T-cell (primary cell): Measurements from ENCODE around the gene NEURL1B. TPM values are rescaled to one million over a fixed set of nuclear protein-coding genes. Genes with fewer than 3 reads are reported as not detected.

Experiments used
- ATAC-seq, 4 experiments: fragments of 200-7000 bp in 3 of 4; fragments of 150-1000 bp in 1 of 4; cut with Tn5 transposase; replicated peaks in 1 of 4; 1 replicate in 3 of 4; 2 replicates in 1 of 4; pipeline ENCODE4 v1.10.0; 2021; ENCODE audit warnings: moderate library complexity in 3 of 4, mild to moderate bottlenecking in 2 of 4, moderate number of reproducible peaks in 1 of 4
- CTCF ChIA-PET, 2 donors: fragments of 300-600 bp; sonication (Branson Sonifier 250); formaldehyde crosslinking; loops; one replicate each; lab custom pipeline; 2022; ENCODE audit warnings: antibody characterized with exemption in 2 of 2; lab: Charles Lee
- POLR2A ChIA-PET, 2 donors: fragments of 300-600 bp; sonication (Branson Sonifier 250); formaldehyde crosslinking; loops; one replicate each; lab custom pipeline; 2022; ENCODE audit warnings: antibody characterized with exemption in 2 of 2; lab: Charles Lee
- DNase-seq, 35 experiments: peaks; one replicate each; pipeline versions ENCODE4 v3.0.0 to v3.0.0-alpha.2; 2013 to 2023
- H3K27ac ChIP-seq: one replicate; pipeline ENCODE4 v1.5.1; 2013; ENCODE audit warnings: low read length
- H3K27me3 ChIP-seq, 2 experiments: replicated peaks in 1 of 2; 1 replicate in 1 of 2; 2 replicates in 1 of 2; pipeline versions ENCODE4 v1.6.1 to v1.7.0; 2013; ENCODE audit warnings: low read length in 1 of 2, mixed read lengths in 1 of 2; ENCODE audit not compliant: control insufficient read depth in 2 of 2, insufficient read depth in 2 of 2; ENCODE audit errors: extremely low read depth in 1 of 2
- H3K36me3 ChIP-seq, 2 donors: 1 replicate in 1 of 2; 2 replicates in 1 of 2; pipeline versions ENCODE4 v1.6.1 to v1.7.0; 2013; ENCODE audit warnings: low read length in 1 of 2; ENCODE audit not compliant: control insufficient read depth in 2 of 2, insufficient read depth in 1 of 2; ENCODE audit errors: extremely low read depth in 1 of 2
- H3K4me1 ChIP-seq, 2 experiments: 1 replicate in 1 of 2; 2 replicates in 1 of 2; pipeline versions ENCODE4 v1.6.1 to v1.7.0; 2013; ENCODE audit warnings: low read length in 2 of 2, mixed read lengths in 1 of 2; ENCODE audit not compliant: insufficient read depth in 2 of 2, control insufficient read depth in 1 of 2; ENCODE audit errors: extremely low read depth in 1 of 2
- H3K4me3 ChIP-seq, 2 donors: 1 replicate in 1 of 2; 2 replicates in 1 of 2; pipeline versions ENCODE4 v1.5.1 to v1.7.0; 2013; ENCODE audit warnings: mild to moderate bottlenecking in 2 of 2, low read length in 1 of 2, moderate library complexity in 1 of 2; ENCODE audit not compliant: control insufficient read depth in 1 of 2; ENCODE audit errors: extremely low read depth in 1 of 2
- H3K9me3 ChIP-seq: 2 replicates; pipeline ENCODE4 v1.7.0; 2013
- H3K27ac Mint-ChIP-seq, 2 donors: one replicate each; pipeline ENCODE4 v1.8.0; 2020 to 2021; ENCODE audit warnings: mild to moderate bottlenecking in 2 of 2, mixed read lengths in 2 of 2
- H3K27me3 Mint-ChIP-seq, 2 donors: one replicate each; pipeline ENCODE4 v1.8.0; 2021 to 2022; ENCODE audit warnings: mixed read lengths in 2 of 2
- H3K36me3 Mint-ChIP-seq: one replicate; pipeline ENCODE4 v1.8.0; 2021; ENCODE audit warnings: mixed read lengths
- H3K4me1 Mint-ChIP-seq, 3 donors: one replicate each; pipeline ENCODE4 v1.8.0; 2020 to 2022; ENCODE audit warnings: mixed read lengths in 3 of 3, mild to moderate bottlenecking in 1 of 3
- H3K4me3 Mint-ChIP-seq, 3 donors: one replicate each; pipeline ENCODE4 v1.8.0; 2020 to 2022; ENCODE audit warnings: mild to moderate bottlenecking in 3 of 3, mixed read lengths in 3 of 3, moderate library complexity in 3 of 3
- H3K9me3 Mint-ChIP-seq, 3 donors: one replicate each; pipeline ENCODE4 v1.8.0; 2020 to 2022; ENCODE audit warnings: mixed read lengths in 3 of 3
- WGBS: methylation state at CpG from one replicate; pipeline ENCODE4 v1.1.5; 2013; ENCODE audit warnings: missing lambda C conversion rate; ENCODE audit not compliant: insufficient coverage; 5-methylcytosine and 5-hydroxymethylcytosine counted together
- total RNA-seq, 35 experiments: library from RNA in 6 of 35; stranded (reverse) in 6 of 35; fragments of 120-200 nt in 1 of 35; gene quantifications; one replicate each; pipeline versions ENCODE4 v1.2.1 to v1.2.4 and lab custom pipeline; 2013 to 2026

NEURL1B gene
- total RNA-seq, 5 donors from 2014 or later (not counting 1 experiment from before 2014, with no cell fraction given), result 0.07 to 0.64 (median 0.20) TPM

DNA sequence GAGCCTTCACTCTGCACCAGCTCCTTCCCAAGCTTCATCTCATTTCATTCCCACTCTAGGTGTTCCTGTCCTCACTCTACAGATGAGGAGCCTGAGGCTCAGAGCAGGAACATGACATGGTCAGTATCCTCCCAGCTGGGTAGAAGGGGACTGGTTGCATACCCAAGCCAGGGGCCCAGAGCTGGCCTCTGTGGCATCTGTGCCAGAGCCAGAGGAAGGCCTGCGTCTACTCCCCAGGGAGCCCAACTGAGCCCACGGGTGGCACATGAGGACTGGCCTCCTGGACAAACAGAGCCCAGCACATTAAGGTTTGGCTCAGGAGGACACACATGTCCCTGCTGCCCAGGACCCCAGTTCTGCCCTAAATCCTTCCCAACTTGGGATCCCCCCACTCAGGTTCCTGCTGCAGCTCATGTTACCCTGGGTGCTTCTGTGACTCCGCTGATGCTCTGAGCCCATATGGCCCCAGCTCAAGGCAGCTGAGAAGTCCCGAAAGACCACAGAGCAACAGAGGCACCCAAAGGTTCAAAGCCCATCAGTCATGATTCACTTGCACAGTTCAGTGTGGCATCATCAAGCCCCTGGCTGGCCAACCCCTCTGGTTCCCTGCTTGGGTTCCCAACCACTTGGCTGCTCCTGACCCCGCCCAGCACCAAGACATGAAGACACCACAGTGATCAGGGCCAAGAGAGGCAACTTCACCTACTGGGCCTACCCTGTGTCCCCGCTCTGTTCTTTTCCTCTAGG is 8.5 kb upstream of the NEURL1B start:
- Histone ChIP-seq H3K4me1 (no peaks in the 10 kb centered on the region), H3K27ac (no peak overlapping the region), H3K36me3 (no peaks in the 10 kb centered on the region), H3K9me3 (no peaks in the 10 kb centered on the region), H3K27me3 (peaks cover 0 to 24% of the 10 kb centered on the region in 2 experiments), H3K4me3 (no peak overlapping the region)
- ChIA-PET CTCF (no interaction called here), POLR2A (no interaction called here)
- Mint-ChIP-seq H3K4me3 (no peak overlapping the region), H3K27me3 (peaks cover 8% of the 10 kb centered on the region in 2 donors), H3K27ac (no peak overlapping the region), H3K36me3 (no peaks in the 10 kb centered on the region), H3K9me3 (no peaks in the 10 kb centered on the region), H3K4me1 (no peaks in the 10 kb centered on the region)
- ATAC-seq (no peak), DNase-seq (no peak)
- 83% methylated on average over 6 of the region's 6 CpGs for WGBS

DNA sequence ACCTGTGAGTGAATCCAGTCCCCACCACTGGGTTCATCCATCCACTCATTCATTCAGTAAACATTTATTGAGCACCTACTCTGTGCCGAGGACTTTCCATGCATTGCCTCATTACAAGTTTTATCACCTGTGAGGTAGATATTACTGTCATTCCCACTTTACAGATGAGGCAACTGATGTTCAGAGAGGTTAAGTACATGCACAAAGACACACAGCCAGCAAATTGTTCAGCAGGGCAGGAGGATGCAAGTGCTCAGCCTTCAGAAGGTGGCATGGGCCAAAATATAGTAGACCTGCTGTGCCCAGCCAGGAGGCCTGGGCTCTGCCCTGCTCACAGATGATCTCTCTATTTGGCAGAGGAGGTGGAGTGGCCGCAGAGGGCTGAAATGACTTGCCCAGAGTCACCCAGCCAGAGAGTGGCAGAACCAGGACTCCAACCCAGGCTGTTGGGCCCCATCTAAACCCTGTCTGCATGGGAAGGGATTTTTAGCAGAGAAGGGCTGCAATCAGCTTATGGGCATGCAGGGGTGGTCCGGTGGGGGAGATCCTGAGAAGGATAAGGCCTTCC is 7.6 kb upstream of the NEURL1B start:
- ATAC-seq (no peak), DNase-seq (no peak)
- Mint-ChIP-seq H3K9me3 (no peaks in the 10 kb centered on the region), H3K4me3 (no peak overlapping the region), H3K4me1 (no peaks in the 10 kb centered on the region), H3K27ac (no peak overlapping the region), H3K27me3 (peaks cover 11 to 15% of the 10 kb centered on the region in 2 donors), H3K36me3 (no peaks in the 10 kb centered on the region)
- ChIA-PET CTCF (no interaction called here), POLR2A (no interaction called here)
- H3K9me3 ChIP-seq, result no peaks in the 10 kb centered on the region
- H3K36me3 ChIP-seq, result no peaks in the 10 kb centered on the region
- H3K4me3 ChIP-seq, result no peak overlapping the region
- H3K27me3 ChIP-seq, result peaks cover 0 to 27% of the 10 kb centered on the region in 2 experiments
- WGBS, result 100% methylated on average over 1 of the region's 3 CpGs
- no peaks in the 10 kb centered on the region for H3K4me1 ChIP-seq
- no peak overlapping the region for H3K27ac ChIP-seq

DNA sequence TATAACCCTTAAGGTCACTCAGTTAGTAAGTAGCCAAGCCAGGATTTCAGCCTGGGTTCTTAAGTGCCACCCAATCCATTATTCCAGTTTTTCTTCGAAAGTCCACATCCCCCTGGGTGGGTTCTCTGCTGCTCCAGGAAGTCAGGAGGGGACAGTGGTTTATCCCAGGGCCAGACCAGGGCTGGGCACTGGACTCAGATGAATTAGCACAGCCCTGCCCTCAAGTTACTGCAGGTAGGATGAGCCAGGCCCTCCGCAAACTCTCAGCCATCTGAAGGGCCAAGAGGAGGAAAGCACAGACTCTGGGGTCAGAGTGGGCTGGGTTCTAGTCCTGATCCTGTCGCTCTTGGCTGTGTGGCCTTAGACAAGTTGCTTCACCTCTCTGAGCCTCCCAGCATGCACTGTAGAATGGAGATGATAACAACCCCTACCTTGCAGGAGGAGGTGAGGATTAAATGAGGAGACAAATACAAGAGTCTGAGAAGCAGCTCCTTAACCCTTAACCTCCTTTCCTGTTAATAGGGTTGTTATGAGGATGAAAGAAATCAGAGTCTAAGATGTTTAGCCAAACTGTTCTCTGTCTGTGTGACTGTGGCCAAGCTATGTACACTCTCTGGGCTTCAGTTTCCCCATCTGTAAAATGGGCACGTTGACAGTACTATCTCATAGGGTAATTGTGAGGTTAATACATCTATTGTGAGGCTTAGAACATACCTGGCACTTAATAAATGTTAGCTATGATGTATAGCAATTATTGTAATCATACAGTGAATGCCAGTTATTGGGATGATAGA is 6.8 kb upstream of the NEURL1B start:
- DNase-seq, result no peak
- no peaks in the 10 kb centered on the region for H3K36me3 ChIP-seq
- no peak overlapping the region for H3K27ac ChIP-seq
- ATAC-seq, result no peak
- no peaks in the 10 kb centered on the region for H3K9me3 Mint-ChIP-seq
- H3K27me3 ChIP-seq, result peaks cover 0 to 29% of the 10 kb centered on the region in 2 experiments
- H3K9me3 ChIP-seq, result no peaks in the 10 kb centered on the region
- no peak overlapping the region for H3K27ac Mint-ChIP-seq
- peaks cover 15 to 18% of the 10 kb centered on the region in 2 donors for H3K27me3 Mint-ChIP-seq
- H3K36me3 Mint-ChIP-seq, result no peaks in the 10 kb centered on the region
- POLR2A ChIA-PET, result no interaction called here
- H3K4me1 ChIP-seq, result no peaks in the 10 kb centered on the region
- CTCF ChIA-PET, result no interaction called here
- WGBS, result 81% methylated on average over 2 of the region's 4 CpGs
- no peaks in the 10 kb centered on the region for H3K4me1 Mint-ChIP-seq
- no peak overlapping the region for H3K4me3 Mint-ChIP-seq
- no peak overlapping the region for H3K4me3 ChIP-seq

DNA sequence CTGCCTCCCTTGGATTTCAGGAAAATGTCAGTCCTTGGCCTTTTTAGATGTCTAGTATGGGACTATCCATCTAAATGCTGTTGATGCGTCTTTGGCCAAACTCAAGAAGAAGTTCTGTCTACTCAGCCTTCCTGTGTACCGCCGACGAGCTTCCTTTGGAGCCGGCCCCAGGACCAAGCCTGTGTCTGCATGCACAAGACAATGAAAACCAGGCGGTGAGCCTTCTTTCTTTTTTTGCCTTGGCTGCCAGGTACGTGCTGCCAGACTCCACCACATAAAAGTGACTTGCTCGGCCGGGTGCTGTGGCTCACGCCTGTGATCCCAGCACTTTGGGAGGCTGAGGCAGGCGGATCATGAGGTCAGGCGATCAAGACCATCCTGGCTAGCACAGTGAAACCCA is 6.0 kb upstream of the NEURL1B start:
- H3K4me3 Mint-ChIP-seq, result no peak overlapping the region
- H3K27ac Mint-ChIP-seq, result no peak overlapping the region
- Histone ChIP-seq H3K27me3 (peaks cover 0 to 32% of the 10 kb centered on the region in 2 experiments), H3K27ac (no peak overlapping the region), H3K36me3 (no peaks in the 10 kb centered on the region), H3K9me3 (no peaks in the 10 kb centered on the region), H3K4me1 (no peaks in the 10 kb centered on the region), H3K4me3 (no peak overlapping the region)
- H3K36me3 Mint-ChIP-seq, result no peaks in the 10 kb centered on the region
- H3K4me1 Mint-ChIP-seq, result peaks cover 0 to under 1% (median 0%) of the 10 kb centered on the region in 3 donors
- CTCF ChIA-PET, result no interaction called here
- DNase-seq (no peak), ATAC-seq (no peak)
- H3K9me3 Mint-ChIP-seq, result no peaks in the 10 kb centered on the region
- 87% methylated on average over 6 of the region's 12 CpGs for WGBS
- POLR2A ChIA-PET, result interaction anchor here in 1 of 2 donors (0.6 kb wide), 1 partner anchor 39 kb away, joined by 7 read pairs; no protein-coding TSS in a partner anchor
- peaks cover 22 to 25% of the 10 kb centered on the region in 2 donors for H3K27me3 Mint-ChIP-seq

DNA sequence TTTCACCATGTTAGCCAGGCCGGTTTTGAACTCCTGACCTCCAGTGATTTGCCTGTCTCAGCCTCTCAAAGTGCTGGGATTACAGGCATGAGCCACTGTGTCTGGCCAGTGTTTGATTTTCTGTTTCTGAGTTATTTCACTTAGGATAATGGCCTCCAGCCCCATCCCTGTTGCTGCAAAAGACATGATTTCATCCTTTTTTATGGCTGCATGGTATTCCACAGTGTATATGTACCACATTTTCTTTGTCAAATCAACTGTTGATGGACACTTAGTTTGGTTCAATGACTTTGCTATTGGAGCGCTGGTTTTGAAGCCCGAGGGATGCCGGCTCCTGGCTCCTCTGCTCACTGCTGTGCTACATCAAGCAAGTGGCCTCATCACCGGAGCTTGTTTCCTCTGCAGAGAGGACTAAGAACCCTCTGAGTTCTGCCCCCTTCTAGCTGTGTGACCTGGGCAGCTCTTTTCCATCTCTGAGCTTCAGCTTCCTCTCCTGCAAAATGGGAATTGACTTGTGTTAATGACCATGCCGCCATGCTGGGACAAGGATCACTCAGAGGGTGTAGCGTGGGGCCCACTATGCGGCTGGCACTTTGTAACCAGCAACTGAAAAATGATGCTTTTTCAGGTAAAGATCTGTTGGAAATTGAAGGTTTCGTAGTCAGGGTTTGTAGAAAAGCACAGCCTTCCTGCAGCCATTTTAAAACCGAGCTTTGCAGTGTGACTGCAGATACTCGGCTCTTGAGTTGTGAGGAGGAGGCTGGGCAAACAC is 4.6 kb upstream of the NEURL1B start:
- Histone ChIP-seq H3K4me3 (no peak overlapping the region), H3K27ac (no peak overlapping the region), H3K27me3 (peaks cover 0 to 33% of the 10 kb centered on the region in 2 experiments), H3K36me3 (no peaks in the 10 kb centered on the region), H3K4me1 (peaks cover 3 to 7% of the 10 kb centered on the region in 2 experiments), H3K9me3 (no peaks in the 10 kb centered on the region)
- H3K36me3 Mint-ChIP-seq, result no peaks in the 10 kb centered on the region
- WGBS, result 99% methylated on average over 7 of the region's 11 CpGs
- peaks cover 28 to 32% of the 10 kb centered on the region in 2 donors for H3K27me3 Mint-ChIP-seq
- H3K4me1 Mint-ChIP-seq, result peaks cover 5 to 6% (median 6%) of the 10 kb centered on the region in 3 donors
- no peak overlapping the region for H3K4me3 Mint-ChIP-seq
- DNase-seq (no peak), ATAC-seq (no peak)
- H3K9me3 Mint-ChIP-seq, result no peaks in the 10 kb centered on the region
- POLR2A ChIA-PET, result no interaction called here
- H3K27ac Mint-ChIP-seq, result no peak overlapping the region
- CTCF ChIA-PET, result no interaction called here

DNA sequence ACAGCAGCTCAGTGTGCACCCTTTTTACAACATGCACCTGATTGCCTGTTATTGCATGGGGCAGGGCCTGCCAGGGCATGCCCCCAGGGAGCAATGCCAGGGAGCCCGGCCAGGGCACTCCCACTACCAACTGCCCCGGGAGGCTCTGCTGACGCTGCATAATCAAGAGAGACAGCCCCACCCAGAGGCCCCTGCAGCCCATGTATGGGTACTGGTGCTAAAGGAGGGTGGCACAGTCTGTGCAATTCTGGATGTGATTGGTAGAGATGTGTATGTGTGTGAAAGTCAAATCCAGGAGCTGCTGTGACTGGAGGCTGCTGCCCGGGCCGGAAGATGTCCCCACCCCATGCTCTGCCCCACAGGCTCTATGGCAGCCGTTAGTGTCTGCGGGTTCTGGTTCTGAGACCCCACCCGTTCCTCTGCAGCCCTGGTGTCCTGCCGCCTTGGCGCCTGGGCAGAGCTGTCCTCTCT is 3.9 kb upstream of the NEURL1B start:
- H3K36me3 Mint-ChIP-seq, result no peaks in the 10 kb centered on the region

More for the DNA sequence above, 3.9 kb upstream of the NEURL1B start:
- Mint-ChIP-seq H3K9me3 (no peaks in the 10 kb centered on the region), H3K4me3 (no peak overlapping the region), H3K4me1 (peaks cover 5 to 6% (median 6%) of the 10 kb centered on the region in 3 donors), H3K27me3 (peaks cover 30 to 36% of the 10 kb centered on the region in 2 donors), H3K27ac (no peak overlapping the region)
- no peak overlapping the region for H3K27ac ChIP-seq
- no peaks in the 10 kb centered on the region for H3K9me3 ChIP-seq
- no peak for DNase-seq
- H3K36me3 ChIP-seq, result no peaks in the 10 kb centered on the region
- H3K27me3 ChIP-seq, result peaks cover 0 to 39% of the 10 kb centered on the region in 2 experiments
- no peak for ATAC-seq
- ChIA-PET CTCF (no interaction called here), POLR2A (no interaction called here)
- H3K4me3 ChIP-seq, result no peak overlapping the region
- no CpG with 5 or more reads among the region's 10 CpGs for WGBS
- H3K4me1 ChIP-seq, result peaks cover 3 to 13% of the 10 kb centered on the region in 2 experiments
